PC-3 (cell line): Measurements from ENCODE around the gene OR6K2.

Experiments
- EZH2 ChIP-seq: fragments of 300-600 bp; sonication (generic); IDR thresholded peaks from one replicate; pipeline ENCODE4 v1.6.1; 2017; ENCODE audit warnings: antibody characterized with exemption, mild to moderate bottlenecking, low read length; ENCODE audit not compliant: unreplicated experiment
- TF ChIP-seq, protein P1 (sequence below): fragments of 300-600 bp; sonication (generic); conservative IDR thresholded peaks from 2 replicates; pipeline ENCODE4 v1.5.1; 2017; ENCODE audit warnings: antibody characterized with exemption, low read depth, mild to moderate bottlenecking, low read length

GRCh38 chr1:158687037-158687436 is 13.4 kb downstream of the OR6K2 start:
- no peak for TF ChIP-seq EZH2
- TF ChIP-seq, protein P1, sequence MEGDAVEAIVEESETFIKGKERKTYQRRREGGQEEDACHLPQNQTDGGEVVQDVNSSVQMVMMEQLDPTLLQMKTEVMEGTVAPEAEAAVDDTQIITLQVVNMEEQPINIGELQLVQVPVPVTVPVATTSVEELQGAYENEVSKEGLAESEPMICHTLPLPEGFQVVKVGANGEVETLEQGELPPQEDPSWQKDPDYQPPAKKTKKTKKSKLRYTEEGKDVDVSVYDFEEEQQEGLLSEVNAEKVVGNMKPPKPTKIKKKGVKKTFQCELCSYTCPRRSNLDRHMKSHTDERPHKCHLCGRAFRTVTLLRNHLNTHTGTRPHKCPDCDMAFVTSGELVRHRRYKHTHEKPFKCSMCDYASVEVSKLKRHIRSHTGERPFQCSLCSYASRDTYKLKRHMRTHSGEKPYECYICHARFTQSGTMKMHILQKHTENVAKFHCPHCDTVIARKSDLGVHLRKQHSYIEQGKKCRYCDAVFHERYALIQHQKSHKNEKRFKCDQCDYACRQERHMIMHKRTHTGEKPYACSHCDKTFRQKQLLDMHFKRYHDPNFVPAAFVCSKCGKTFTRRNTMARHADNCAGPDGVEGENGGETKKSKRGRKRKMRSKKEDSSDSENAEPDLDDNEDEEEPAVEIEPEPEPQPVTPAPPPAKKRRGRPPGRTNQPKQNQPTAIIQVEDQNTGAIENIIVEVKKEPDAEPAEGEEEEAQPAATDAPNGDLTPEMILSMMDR: no peak
